ENCODE data around the gene SMIM41. TPM values are rescaled to one million over a fixed set of nuclear protein-coding genes. Genes with fewer than 3 reads are reported as not detected.

SMIM41 gene
- total RNA-seq, 1 experiment from 2014 or later: not detected

- CTCF ChIA-PET: no interaction called here
- Histone ChIP-seq H3K9me2 (replicated peaks; ENCODE audit: low read length) (no peaks in the 10 kb centered on the region), H3K79me2 (ENCODE audit: low read length) (no peaks in the 10 kb centered on the region), H3K27me3 (ENCODE audit: low read length) (no peaks in the 10 kb centered on the region), H2AFZ (ENCODE audit: low read length) (no peak overlapping the region), H3K4me2 (ENCODE audit: low read length) (no peak overlapping the region), H3K27ac (ENCODE audit: low read length) (no peak overlapping the region), H3F3A (ENCODE audit: low read length, unreplicated experiment) (no peaks in the 10 kb centered on the region), H3K4me3 (ENCODE audit: low read length) (no peak overlapping the region), H3K9me3 (ENCODE audit: low read length) (no peaks in the 10 kb centered on the region), H3K9ac (ENCODE audit: low read length) (no peak overlapping the region), H4K20me1 (ENCODE audit: low read length) (no peaks in the 10 kb centered on the region), H3K4me1 (ENCODE audit: insufficient read depth, low read length) (no peaks in the 10 kb centered on the region), H3K36me3 (ENCODE audit: low read depth, low read length) (no peaks in the 10 kb centered on the region)
- TF ChIP-seq EZH2phosphoT487 (IDR thresholded peaks at IDR 0.05; ENCODE audit: borderline replicate concordance, low read length) (no peak), EZH2 (IDR thresholded peaks at IDR 0.05; ENCODE audit: low read length, unreplicated experiment) (no peak), CTCF (conservative IDR thresholded peaks at IDR 0.05; ENCODE audit: low read depth, low read length) (no peak)
- ATAC-seq (no peak), DNase-seq (no peak)
- POLR2A ChIA-PET (ENCODE audit: unreplicated experiment): no interaction called here
- intact Hi-C loops (cut with micrococcal nuclease): no loop called here
- no TSS peak for BruUV-seq (replicated peaks)
These were observed 10.0 kb downstream of the SMIM41 start for GRCh38 chr12:52089491-52089890.

- ATAC-seq (no peak), DNase-seq (no peak)
- CTCF ChIA-PET: no interaction called here
- no peak overlapping the region for H2AFZ ChIP-seq (ENCODE audit: low read length)
- BruUV-seq (replicated peaks): no TSS peak
- intact Hi-C loops (cut with micrococcal nuclease): no loop called here
- H3K9me2 ChIP-seq (replicated peaks; ENCODE audit: low read length): no peaks in the 10 kb centered on the region
- H3K27me3 ChIP-seq (ENCODE audit: low read length): no peaks in the 10 kb centered on the region
- H4K20me1 ChIP-seq (ENCODE audit: low read length): no peaks in the 10 kb centered on the region
- no peaks in the 10 kb centered on the region for H3K9me3 ChIP-seq (ENCODE audit: low read length)
- H3K4me3 ChIP-seq (ENCODE audit: low read length): no peak overlapping the region
- TF ChIP-seq CTCF (conservative IDR thresholded peaks at IDR 0.05; ENCODE audit: low read depth, low read length): no peak
- TF ChIP-seq EZH2 (IDR thresholded peaks at IDR 0.05; ENCODE audit: low read length, unreplicated experiment): no peak
- no peak for TF ChIP-seq EZH2phosphoT487 (IDR thresholded peaks at IDR 0.05; ENCODE audit: borderline replicate concordance, low read length)
- H3K4me1 ChIP-seq (ENCODE audit: insufficient read depth, low read length): no peaks in the 10 kb centered on the region
- no peak overlapping the region for H3K27ac ChIP-seq (ENCODE audit: low read length)
- POLR2A ChIA-PET (ENCODE audit: unreplicated experiment): no interaction called here
- H3K9ac ChIP-seq (ENCODE audit: low read length): no peak overlapping the region
- no peaks in the 10 kb centered on the region for H3F3A ChIP-seq (ENCODE audit: low read length, unreplicated experiment)
- no peaks in the 10 kb centered on the region for H3K79me2 ChIP-seq (ENCODE audit: low read length)
- no peaks in the 10 kb centered on the region for H3K36me3 ChIP-seq (ENCODE audit: low read depth, low read length)
- no peak overlapping the region for H3K4me2 ChIP-seq (ENCODE audit: low read length)
These were observed 10.8 kb downstream of the SMIM41 start for GRCh38 chr12:52090291-52090690.

- Histone ChIP-seq H3F3A (ENCODE audit: low read length, unreplicated experiment) (no peaks in the 10 kb centered on the region), H3K4me2 (ENCODE audit: low read length) (no peak overlapping the region), H3K79me2 (ENCODE audit: low read length) (no peaks in the 10 kb centered on the region), H3K36me3 (ENCODE audit: low read depth, low read length) (no peaks in the 10 kb centered on the region), H4K20me1 (ENCODE audit: low read length) (no peaks in the 10 kb centered on the region), H3K9me2 (replicated peaks; ENCODE audit: low read length) (no peaks in the 10 kb centered on the region), H3K4me1 (ENCODE audit: insufficient read depth, low read length) (no peaks in the 10 kb centered on the region), H3K27ac (ENCODE audit: low read length) (no peak overlapping the region), H2AFZ (ENCODE audit: low read length) (no peak overlapping the region), H3K27me3 (ENCODE audit: low read length) (no peaks in the 10 kb centered on the region), H3K4me3 (ENCODE audit: low read length) (no peak overlapping the region), H3K9me3 (ENCODE audit: low read length) (no peaks in the 10 kb centered on the region), H3K9ac (ENCODE audit: low read length) (no peak overlapping the region)
- DNase-seq (no peak), ATAC-seq (no peak)
- POLR2A ChIA-PET (ENCODE audit: unreplicated experiment): no interaction called here
- TF ChIP-seq CTCF (conservative IDR thresholded peaks at IDR 0.05; ENCODE audit: low read depth, low read length) (no peak), EZH2phosphoT487 (IDR thresholded peaks at IDR 0.05; ENCODE audit: borderline replicate concordance, low read length) (no peak), EZH2 (IDR thresholded peaks at IDR 0.05; ENCODE audit: low read length, unreplicated experiment) (no peak)
- CTCF ChIA-PET: no interaction called here
- intact Hi-C loops (cut with micrococcal nuclease): no loop called here
- BruUV-seq (replicated peaks): no TSS peak
These were observed 11.6 kb downstream of the SMIM41 start for GRCh38 chr12:52091061-52091460.

All from PC-3 (cell line).